Cardiac muscle cell (in vitro differentiated cells and primary cell): Measurements from ENCODE around the gene ABHD12. TPM values are rescaled to one million over a fixed set of nuclear protein-coding genes. Genes with fewer than 3 reads are reported as not detected.

Experiments used
- DNase-seq, 2 donors: peaks; one replicate each; pipeline versions ENCODE4 v3.0.0 to v3.0.0-alpha.2; 2010 to 2017; ENCODE audit warnings: low read depth in 1 of 2, low spot score in 1 of 2
- H3K27ac ChIP-seq: fragments of 200-600 bp; sonication (generic); 2 replicates; pipeline ENCODE4 v1.5.1; 2016
- H3K27me3 ChIP-seq: fragments of 200-600 bp; sonication (generic); 2 replicates; pipeline ENCODE4 v1.6.0; 2016; ENCODE audit warnings: control low read depth
- H3K36me3 ChIP-seq: fragments of 200-600 bp; sonication (generic); 2 replicates; pipeline ENCODE4 v1.5.1; 2016; ENCODE audit warnings: control low read depth
- H3K4me1 ChIP-seq: fragments of 200-600 bp; sonication (generic); 2 replicates; pipeline ENCODE4 v1.8.1; 2017; ENCODE audit warnings: low read depth, mild to moderate bottlenecking, mixed run types
- H3K4me3 ChIP-seq: fragments of 200-600 bp; sonication (generic); 2 replicates; pipeline ENCODE4 v1.5.1; 2016; ENCODE audit warnings: mild to moderate bottlenecking
- H3K9me3 ChIP-seq: fragments of 200-600 bp; sonication (generic); 2 replicates; pipeline ENCODE4 v1.5.1; 2017; ENCODE audit warnings: low read depth, mild to moderate bottlenecking, control low read depth
- polyA plus RNA-seq: library from polyadenylated mRNA; unstranded; fragments of >200 nt; fragmentation: Nextera tagmentation; extraction: Ambion mirVana; gene quantifications from 2 replicates; pipeline ENCODE4 v1.2.1, GENCODE V29; 2016
- total RNA-seq: library from RNA; depleted of rRNA; stranded (reverse); fragments of >200 nt; gene quantifications from 2 replicates; pipeline ENCODE4 v1.2.3, GENCODE V29; 2016
- TF ChIP-seq, protein P1 (sequence below): IDR thresholded peaks from 2 replicates; pipeline ENCODE4 v1.5.1; 2012; ENCODE audit warnings: low read depth, mild to moderate bottlenecking, low read length

ABHD12 gene
- total and polyA plus RNA-seq, 2 experiments from 2014 or later: 57.4 to 113 TPM

DNA sequence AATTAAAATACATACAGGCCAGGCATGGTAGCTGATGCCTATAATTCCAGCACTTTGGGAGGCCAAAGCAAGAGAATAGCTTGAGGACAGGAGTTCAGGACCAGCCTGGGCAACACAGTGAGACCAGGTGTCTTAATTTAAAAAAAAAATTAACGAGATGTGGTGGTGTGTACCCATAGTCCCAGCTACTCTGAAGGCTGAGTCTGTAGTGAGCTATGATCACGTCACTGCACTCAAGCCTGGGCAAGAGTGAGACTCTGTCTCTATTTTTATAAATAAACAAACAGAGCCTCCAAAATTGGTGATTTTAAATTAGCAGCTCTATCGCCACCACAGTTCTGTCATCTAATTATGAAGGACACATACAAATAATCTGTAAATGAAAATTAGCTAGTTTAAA, 37.9 kb downstream of the ABHD12 start:
- H3K27me3 ChIP-seq: no peaks in the 10 kb centered on the region
- DNase-seq: no peak
- TF ChIP-seq, protein P1, sequence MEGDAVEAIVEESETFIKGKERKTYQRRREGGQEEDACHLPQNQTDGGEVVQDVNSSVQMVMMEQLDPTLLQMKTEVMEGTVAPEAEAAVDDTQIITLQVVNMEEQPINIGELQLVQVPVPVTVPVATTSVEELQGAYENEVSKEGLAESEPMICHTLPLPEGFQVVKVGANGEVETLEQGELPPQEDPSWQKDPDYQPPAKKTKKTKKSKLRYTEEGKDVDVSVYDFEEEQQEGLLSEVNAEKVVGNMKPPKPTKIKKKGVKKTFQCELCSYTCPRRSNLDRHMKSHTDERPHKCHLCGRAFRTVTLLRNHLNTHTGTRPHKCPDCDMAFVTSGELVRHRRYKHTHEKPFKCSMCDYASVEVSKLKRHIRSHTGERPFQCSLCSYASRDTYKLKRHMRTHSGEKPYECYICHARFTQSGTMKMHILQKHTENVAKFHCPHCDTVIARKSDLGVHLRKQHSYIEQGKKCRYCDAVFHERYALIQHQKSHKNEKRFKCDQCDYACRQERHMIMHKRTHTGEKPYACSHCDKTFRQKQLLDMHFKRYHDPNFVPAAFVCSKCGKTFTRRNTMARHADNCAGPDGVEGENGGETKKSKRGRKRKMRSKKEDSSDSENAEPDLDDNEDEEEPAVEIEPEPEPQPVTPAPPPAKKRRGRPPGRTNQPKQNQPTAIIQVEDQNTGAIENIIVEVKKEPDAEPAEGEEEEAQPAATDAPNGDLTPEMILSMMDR: no peak
- H3K36me3 ChIP-seq: no peaks in the 10 kb centered on the region
- no peaks in the 10 kb centered on the region for H3K9me3 ChIP-seq
- H3K4me3 ChIP-seq: no peak overlapping the region
- no peak overlapping the region for H3K27ac ChIP-seq
- peaks cover 24% of the 10 kb centered on the region for H3K4me1 ChIP-seq

DNA sequence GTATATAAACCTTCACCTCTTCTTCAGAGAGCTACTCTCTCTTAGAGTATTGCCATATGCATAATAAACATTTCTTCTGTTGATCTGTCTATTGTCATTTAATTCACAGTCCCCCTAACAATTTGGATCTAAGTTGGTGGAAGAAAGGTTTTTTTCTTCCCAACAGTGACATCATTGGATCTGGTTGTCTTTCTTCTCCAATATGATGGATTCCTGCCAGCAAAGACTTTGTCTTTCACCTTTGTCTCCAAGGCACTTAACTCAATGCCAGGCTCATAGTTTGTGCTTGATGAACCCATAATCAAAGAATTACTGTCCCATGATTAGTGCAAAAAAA, 39.6 kb downstream of the ABHD12 start:
- Histone ChIP-seq H3K27me3 (no peaks in the 10 kb centered on the region), H3K27ac (no peak overlapping the region), H3K9me3 (no peaks in the 10 kb centered on the region), H3K4me1 (peaks cover 11% of the 10 kb centered on the region), H3K36me3 (no peaks in the 10 kb centered on the region), H3K4me3 (no peak overlapping the region)
- DNase-seq: no peak
- TF ChIP-seq, protein P1: no peak

DNA sequence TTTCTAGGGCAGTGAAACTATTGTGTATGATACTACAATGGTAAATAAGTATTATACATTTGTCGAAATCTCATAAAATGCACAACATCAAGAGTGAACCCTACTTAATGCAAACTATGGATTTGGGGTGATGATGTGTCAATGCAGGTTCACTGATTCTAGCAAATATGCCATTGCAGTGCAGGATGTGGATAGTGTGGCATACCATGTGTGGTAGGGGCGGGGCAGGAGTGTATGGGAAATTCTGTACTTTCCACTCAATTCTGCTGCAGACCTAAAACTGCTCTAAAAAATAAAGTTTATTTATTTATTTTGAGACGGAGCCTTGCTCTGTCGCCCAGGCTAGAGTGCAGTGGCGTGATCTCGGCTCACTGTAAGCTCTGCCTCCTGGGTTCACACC, 44.3 kb downstream of the ABHD12 start:
- H3K27me3 ChIP-seq: no peaks in the 10 kb centered on the region
- no peak overlapping the region for H3K4me3 ChIP-seq
- TF ChIP-seq, protein P1: no peak
- no peak for DNase-seq
- H3K4me1 ChIP-seq: peaks cover 3% of the 10 kb centered on the region
- no peaks in the 10 kb centered on the region for H3K9me3 ChIP-seq
- H3K27ac ChIP-seq: no peak overlapping the region
- peaks cover 4% of the 10 kb centered on the region for H3K36me3 ChIP-seq

DNA sequence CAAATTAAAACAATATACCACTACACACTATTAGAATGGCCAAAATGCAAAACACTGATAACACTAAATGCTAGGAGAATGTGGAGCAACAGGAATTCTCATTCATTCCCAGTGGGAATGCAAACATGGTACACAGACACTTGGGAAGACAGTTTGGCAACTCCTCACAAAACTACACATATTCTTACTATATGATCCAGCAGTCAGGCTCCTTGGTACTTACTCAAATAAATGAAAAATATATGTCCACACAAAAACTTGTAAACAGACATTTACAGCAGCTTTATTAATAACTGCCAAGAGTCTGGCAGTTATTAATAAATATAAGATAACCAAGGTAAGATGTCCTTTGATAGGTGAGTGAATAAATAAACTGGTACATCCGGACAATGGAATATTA, 44.9 kb downstream of the ABHD12 start:
- no peaks in the 10 kb centered on the region for H3K9me3 ChIP-seq
- no peak for DNase-seq
- peaks cover 2% of the 10 kb centered on the region for H3K4me1 ChIP-seq
- H3K4me3 ChIP-seq: no peak overlapping the region
- peaks cover 4% of the 10 kb centered on the region for H3K36me3 ChIP-seq
- H3K27ac ChIP-seq: no peak overlapping the region
- TF ChIP-seq, protein P1: no peak
- H3K27me3 ChIP-seq: no peaks in the 10 kb centered on the region

DNA sequence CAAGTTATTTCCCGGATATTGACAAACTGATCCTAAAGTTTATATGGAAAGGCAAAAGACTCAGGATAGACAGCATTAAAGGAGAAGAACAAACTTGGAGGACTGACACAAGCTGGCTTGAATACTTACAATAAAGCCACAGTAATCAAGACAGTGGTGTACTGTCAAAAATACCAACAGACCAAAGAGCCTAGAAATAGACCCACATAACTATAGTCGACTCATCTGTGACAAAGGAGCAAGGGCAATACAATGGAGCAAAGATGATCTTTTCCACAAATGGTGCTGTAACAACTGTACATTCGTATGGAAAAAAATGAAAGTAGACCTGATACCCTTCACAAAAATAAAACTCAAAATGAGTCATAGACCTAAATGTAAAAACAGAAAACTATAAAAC, 46.0 kb downstream of the ABHD12 start:
- peaks cover 13% of the 10 kb centered on the region for H3K4me1 ChIP-seq
- H3K9me3 ChIP-seq: no peaks in the 10 kb centered on the region
- no peak overlapping the region for H3K27ac ChIP-seq
- TF ChIP-seq, protein P1: no peak
- peaks cover 4% of the 10 kb centered on the region for H3K36me3 ChIP-seq
- H3K4me3 ChIP-seq: no peak overlapping the region
- DNase-seq: no peak
- H3K27me3 ChIP-seq: no peaks in the 10 kb centered on the region
